Measurements from ENCODE around the gene MEF2C.
"Not testable (repeated sequence)": the region's sequence is repeated elsewhere in the genome, so short reads cannot be mapped to it uniquely, and the experiment has no call there.

MEF2C gene

DNA sequence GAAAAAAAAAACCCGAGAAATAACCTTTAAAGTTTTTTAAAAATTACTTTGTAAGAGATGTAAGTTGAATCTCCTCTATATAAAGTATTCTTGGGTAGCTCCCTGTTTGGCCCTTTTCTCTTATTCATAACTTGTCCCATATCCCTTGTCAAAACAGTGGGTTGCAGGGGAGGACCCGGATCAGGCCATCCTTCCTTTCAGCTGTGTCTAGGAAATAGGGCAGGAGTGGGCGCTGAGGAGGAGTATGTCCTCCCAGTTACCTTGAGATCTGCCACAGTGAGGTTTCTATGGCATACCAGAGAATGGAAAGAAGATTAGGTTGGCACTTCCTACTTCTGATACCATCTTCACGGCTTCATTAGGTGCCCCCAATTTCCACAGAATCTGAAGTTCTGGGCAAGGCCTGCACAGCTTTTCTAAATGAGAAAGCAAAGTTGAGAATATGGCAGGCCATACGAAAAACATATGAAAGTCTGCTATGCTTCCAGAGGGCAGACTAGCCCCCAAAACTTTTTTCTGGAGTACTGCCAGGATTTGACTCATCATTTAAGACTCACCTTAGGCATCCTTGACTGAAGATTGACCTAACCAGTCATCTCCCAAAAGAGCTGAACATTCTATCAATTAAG lies 20.3 kb downstream of the MEF2C start:
- no peak for DNase-seq (ENCODE audit: low read depth)

- no peak for DNase-seq (ENCODE audit: low read depth)
Observed at GRCh38 chr5:88861231-88861630, 21.8 kb downstream of the MEF2C start.

DNA sequence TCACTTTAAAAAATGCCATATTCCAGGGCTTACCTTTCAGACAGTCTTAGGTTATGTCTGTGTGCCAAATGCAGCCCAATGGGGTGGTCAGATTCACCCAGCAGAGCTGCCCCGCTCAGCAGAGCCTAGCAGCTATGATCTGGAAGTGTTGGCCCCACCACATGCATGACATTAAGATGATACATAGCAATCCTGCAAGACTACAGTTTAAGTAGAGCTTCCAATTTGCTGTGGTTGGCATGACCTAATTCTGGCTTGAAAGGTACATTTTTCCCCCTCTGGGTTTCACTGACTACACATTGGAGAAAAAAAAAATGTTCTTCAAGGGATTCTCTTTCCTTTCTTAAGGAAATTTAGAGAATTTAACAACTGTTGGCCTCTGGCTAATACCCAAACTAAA lies 22.5 kb downstream of the MEF2C start:
- no peak for DNase-seq (ENCODE audit: low read depth)

DNA sequence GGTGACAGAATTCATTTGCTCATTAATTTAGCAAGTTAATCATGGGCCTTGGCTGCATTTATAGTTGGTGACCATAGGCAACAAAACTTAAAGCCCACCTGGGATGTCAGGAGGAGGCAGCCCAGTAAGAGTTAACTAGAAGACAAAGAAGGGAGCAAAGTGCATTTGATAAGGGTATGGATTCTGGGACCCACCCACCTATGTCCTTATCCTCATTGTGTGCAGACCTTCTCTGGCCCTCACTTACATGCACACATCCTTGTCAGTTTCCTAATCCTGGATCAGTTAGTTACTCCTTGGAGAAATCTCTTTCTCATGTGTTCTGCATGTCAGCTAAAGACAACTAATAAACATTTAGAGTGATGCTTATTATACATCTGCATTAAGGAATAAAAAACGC lies 24.6 kb downstream of the MEF2C start:
- DNase-seq (ENCODE audit: low read depth): no peak

DNA sequence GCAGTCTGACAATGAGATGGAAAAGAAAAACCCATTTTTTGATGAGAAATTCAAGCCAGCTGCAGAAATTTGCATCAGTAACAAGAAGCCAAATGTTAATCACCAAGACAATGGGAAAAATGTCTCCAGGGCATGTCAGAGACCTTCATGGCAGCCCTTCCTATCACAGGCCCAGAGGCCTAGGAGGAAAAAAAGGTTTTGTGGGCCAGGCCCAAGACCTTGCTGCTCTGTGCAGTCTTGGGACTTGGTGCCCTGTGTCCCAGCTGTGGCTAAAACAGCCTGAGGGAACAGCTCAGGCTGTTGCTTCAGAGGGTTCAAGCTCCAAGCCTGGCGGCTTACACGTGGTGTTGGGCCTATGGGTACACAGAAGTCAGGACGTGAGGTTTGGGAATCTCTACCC lies 26.6 kb downstream of the MEF2C start:
- not testable (repeated sequence) for DNase-seq (ENCODE audit: low read depth)

- DNase-seq (ENCODE audit: low read depth): no peak
Observed at GRCh38 chr5:88854769-88855168, 28.2 kb downstream of the MEF2C start.

- no peak for DNase-seq (ENCODE audit: low read depth)
Observed at GRCh38 chr5:88847420-88847819, 35.6 kb downstream of the MEF2C start.

- DNase-seq (ENCODE audit: low read depth): no peak
Observed at GRCh38 chr5:88846434-88846833, 36.5 kb downstream of the MEF2C start.

- no peak for DNase-seq (ENCODE audit: low read depth)
Observed at GRCh38 chr5:88845081-88845697, 37.8 kb downstream of the MEF2C start.

GRCh38 chr5:88842784-88843183 lies 40.2 kb downstream of the MEF2C start:
- no peak for DNase-seq (ENCODE audit: low read depth)

GRCh38 chr5:88841212-88841611 lies 41.8 kb downstream of the MEF2C start:
- no peak for DNase-seq (ENCODE audit: low read depth)

GRCh38 chr5:88840495-88840894 lies 42.5 kb downstream of the MEF2C start:
- no peak for DNase-seq (ENCODE audit: low read depth)

GRCh38 chr5:88839238-88839637 lies 43.7 kb downstream of the MEF2C start:
- DNase-seq (ENCODE audit: low read depth): no peak

DNA sequence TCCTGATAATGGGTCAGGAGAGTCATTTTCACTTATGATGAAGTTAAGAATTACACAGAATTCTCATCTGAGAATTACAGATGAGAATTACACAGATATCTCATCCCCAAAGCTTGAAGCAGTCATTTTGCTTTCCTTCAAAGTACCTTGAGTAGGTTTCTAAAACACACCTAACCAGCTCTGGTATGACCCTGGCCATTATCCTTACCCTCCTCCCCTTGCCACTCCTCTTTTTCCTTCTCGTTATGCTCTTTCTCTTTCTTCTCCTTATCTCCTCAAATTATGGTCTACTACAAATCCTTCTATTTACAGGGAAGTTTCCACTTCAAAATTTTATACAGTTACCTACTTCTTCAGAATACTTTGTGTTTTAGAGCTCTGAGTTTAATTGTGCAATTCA lies 44.5 kb downstream of the MEF2C start:
- no peak for DNase-seq (ENCODE audit: low read depth)

- DNase-seq (ENCODE audit: low read depth): no peak
Observed at GRCh38 chr5:88837817-88838216, 45.2 kb downstream of the MEF2C start.

- DNase-seq (ENCODE audit: low read depth): no peak
Observed at GRCh38 chr5:88837222-88837621, 45.8 kb downstream of the MEF2C start.

GRCh38 chr5:88836195-88836838 lies 46.7 kb downstream of the MEF2C start:
- no peak for DNase-seq (ENCODE audit: low read depth)

- no peak for DNase-seq (ENCODE audit: low read depth)
Observed at GRCh38 chr5:88834499-88834898, 48.5 kb downstream of the MEF2C start.

GRCh38 chr5:88834131-88834462 lies 48.9 kb downstream of the MEF2C start:
- no peak for DNase-seq (ENCODE audit: low read depth)

- DNase-seq (ENCODE audit: low read depth): no peak
Observed at GRCh38 chr5:88833371-88834130, 49.4 kb downstream of the MEF2C start.

GRCh38 chr5:88831816-88832215 lies 51.2 kb downstream of the MEF2C start:
- no peak for DNase-seq (ENCODE audit: low read depth)

GRCh38 chr5:88830567-88830966 lies 52.4 kb downstream of the MEF2C start:
- DNase-seq (ENCODE audit: low read depth): no peak

DNA sequence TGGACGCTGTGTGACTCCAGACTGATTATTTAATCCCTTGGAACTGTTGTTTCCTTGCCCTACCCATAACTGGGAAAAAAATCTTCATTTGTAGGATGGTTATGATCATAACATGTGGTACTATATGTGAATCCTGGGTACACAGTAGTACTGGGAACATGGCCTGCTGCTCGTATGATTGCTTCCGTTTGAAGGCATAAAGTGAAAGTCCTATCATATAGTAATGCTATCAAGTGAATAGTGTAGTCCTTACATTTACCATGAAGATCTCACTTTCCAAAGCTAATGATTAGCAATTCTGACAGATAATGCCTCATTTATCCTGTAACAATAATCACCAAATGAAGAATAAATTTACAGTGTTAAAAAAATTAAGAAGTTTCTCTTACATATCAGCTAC lies 53.2 kb downstream of the MEF2C start:
- DNase-seq (ENCODE audit: low read depth): no peak

All from ELR (cell line).